GM18858 (cell line): ENCODE measurements around the gene PHF21A.
"Not testable (repeated sequence)": the region's sequence is repeated elsewhere in the genome, so short reads cannot be mapped to it uniquely, and the experiment has no call there.

Experiments
- ATAC-seq: cut with Tn5 transposase; IDR thresholded peaks from one replicate; pipeline ENCODE4 v1.9.1; 2021; ENCODE audit not compliant: unreplicated experiment

PHF21A gene

DNA sequence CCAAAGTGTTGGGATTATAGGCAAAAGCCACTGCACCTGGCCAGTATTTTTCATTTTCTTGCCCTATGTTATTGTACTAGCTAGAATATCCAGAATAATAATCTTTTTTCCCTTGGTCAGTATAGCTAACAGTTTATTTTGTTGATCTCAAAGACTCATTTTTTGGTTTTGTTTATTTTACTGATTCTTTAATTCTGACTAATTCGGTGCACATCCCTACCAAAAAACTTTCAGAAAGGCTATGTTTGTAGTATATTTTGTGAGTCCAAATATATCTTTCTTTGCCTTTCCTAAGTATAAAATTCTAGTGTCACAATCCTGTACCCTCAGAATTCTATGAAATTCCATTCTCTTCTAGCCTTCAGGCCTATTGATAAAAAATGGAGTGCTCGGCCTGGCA lies 84.3 kb downstream of the PHF21A start:
- no peak for ATAC-seq

- no peak for ATAC-seq
These were observed 85.2 kb downstream of the PHF21A start for GRCh38 chr11:46036009-46036408.

- ATAC-seq = no peak
These were observed 87.2 kb downstream of the PHF21A start for GRCh38 chr11:46034041-46034440.

DNA sequence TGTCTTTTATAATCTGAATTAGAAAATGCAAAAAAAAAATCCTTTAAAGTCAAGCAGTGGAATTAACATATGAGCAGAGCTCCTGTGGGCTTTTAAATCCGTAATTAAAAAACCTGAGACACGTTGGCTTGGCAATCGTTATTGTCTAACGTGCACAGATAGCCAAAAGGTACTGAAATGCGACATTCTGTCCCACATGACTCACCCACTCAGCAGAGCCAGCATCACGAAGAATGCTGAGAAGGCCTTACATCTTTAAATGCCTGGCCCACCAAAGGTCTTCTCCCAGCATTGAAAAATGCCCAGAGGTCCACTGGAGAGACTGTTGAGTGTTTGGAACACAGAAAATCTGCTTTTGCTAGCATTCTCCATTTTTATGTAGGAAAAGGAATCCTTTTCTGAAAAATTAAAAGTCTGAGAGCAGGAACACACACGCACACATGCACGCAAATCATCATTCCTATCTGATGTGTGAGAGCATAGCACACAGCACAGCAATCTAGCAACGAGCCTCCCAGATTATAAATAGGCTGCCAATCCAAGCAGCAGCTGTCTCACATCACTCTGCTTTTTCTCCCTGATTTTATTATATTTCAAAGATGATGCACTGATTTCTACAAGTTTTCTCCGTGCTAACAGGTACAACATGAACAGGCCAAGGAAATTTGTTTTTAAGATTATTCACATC lies 94.5 kb downstream of the PHF21A start:
- ATAC-seq = no peak

DNA sequence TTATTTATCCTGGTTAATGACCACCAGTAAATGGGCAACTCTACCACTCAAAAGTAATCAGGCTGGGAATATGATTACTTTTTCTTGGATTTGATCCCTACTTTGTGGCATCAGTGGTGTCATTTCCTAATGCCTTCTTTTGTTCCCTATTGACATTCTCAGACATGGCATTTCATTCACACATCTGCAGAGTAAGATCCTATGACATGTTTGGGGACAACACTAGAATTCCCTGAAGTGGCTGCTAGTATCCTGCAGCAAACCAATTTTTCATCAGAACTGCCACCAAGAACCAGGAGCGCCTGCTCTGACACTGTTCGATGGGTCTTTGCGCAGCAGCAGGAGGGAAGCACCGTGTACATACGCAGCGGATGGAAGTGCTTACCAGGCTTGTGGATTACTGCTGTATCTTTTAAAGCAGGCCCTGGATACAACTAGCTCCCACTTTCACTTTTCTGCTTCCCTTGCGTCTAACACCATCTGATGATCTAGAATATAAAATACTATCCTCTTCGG lies 101.1 kb downstream of the PHF21A start:
- no peak for ATAC-seq

- ATAC-seq = no peak
These were observed 102.6 kb downstream of the PHF21A start for GRCh38 chr11:46018651-46019050.

DNA sequence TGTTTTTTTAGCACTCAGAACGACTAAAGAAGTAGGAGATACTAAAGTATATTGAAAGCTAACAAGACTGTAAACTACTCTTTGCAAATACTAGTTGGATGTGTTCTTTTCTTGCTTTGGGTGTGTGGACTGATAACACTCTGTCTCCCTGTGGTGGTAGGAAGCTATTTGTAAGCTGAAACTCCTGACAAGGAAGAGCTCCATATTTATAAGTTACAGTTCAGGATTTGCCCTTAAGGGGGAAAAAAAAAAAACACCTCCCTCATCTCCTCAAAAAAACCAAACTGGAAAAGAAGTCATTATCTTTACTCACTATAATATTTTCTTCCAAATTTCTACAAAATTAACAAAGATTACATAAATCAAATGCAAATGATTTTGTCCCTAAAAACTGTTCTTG lies 103.9 kb downstream of the PHF21A start:
- ATAC-seq = no peak

- ATAC-seq = no peak
These were observed 105.3 kb downstream of the PHF21A start for GRCh38 chr11:46015941-46016340.

DNA sequence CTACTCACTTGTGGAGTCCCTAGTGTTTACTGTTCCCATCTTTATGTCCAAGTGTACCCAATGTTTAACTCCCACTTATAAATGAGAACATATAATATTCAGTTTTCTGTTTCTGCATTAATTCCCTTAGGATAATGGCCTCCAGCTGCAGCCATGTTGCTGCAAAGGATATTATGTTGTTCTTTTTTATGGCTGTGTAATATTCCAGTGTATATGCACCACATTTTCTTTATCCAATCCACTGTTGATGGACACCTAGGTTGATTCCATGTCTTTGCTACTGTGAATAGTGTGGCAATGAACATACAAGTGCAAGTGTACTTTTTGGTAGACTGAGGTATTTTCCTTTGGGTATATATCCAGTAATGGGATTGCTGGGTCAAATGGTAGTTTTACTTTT lies 107.1 kb downstream of the PHF21A start:
- ATAC-seq = not testable (repeated sequence)

DNA sequence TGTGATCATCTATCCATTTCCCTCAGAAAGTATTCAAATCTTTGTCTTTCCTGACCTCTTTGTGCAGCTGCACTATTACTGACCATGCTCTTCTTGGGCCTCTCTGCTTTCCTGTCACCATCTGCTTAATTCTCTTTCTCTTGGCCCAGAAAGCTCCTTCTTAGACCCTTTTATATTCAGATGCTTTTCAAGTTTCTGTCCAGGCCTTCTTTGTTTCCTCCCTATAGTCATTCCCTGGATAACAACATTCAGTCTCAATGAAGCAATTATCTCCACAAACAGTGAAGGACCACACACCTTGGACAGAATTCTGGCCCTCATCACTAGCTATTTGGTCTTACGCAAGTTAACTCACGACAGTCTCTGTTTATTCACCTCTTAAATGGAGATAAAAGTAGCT lies 109.1 kb downstream of the PHF21A start:
- ATAC-seq = no peak

DNA sequence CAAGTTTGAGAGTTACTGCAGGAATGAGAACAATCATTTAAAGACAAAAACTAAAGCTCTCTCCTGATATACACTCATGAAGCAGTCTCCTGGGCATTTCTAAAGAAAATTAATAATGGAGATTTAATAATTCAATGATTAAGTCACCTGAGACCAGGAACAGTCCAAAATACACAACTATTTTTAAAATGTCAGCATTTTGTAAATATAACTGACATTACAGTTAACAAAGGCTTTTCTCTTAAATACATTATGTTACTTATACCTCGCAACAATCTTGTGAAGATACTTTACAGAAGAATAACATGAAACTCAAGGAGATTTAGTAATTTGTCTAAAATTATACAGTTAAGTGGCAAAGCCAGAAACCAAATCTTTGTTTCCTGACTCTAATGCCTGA lies 111.2 kb downstream of the PHF21A start:
- no peak for ATAC-seq

- ATAC-seq = no peak
These were observed 111.6 kb downstream of the PHF21A start for GRCh38 chr11:46009647-46010046.

DNA sequence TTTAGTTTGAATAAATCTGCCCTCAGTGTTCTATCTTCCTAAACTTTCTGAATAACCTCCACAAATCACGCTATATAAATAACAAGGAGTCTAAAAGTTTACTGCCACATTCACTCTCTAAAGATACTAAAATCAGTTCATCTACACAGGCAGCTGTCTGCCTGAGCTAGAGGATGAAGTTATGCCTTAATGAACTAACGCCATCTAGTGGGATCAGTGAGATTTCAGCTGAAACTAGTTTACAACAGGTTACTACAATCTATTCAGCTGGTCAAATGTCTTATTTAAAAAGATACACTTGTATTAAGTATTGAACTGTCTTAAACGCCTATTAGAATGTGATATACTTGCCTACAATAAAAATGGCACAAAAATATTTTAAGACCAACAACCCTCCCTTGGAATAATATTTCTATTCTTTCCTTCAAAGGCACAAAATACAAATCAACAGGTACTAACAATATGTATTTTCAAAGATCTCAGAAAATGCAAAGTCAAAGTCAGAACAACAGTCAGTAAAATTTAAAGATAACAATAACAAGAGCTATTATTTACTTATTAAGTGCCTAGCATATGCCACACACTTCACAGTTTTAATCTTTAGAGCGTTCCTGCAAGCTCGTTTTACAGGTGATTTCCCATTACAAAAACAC lies 114.7 kb downstream of the PHF21A start:
- no peak for ATAC-seq

GRCh38 chr11:46003572-46003971 lies 117.7 kb downstream of the PHF21A start:
- ATAC-seq = no peak

- no peak for ATAC-seq
These were observed 119.1 kb downstream of the PHF21A start for GRCh38 chr11:46002189-46002588.

GRCh38 chr11:46001448-46001914 lies 119.8 kb downstream of the PHF21A start:
- ATAC-seq = no peak

DNA sequence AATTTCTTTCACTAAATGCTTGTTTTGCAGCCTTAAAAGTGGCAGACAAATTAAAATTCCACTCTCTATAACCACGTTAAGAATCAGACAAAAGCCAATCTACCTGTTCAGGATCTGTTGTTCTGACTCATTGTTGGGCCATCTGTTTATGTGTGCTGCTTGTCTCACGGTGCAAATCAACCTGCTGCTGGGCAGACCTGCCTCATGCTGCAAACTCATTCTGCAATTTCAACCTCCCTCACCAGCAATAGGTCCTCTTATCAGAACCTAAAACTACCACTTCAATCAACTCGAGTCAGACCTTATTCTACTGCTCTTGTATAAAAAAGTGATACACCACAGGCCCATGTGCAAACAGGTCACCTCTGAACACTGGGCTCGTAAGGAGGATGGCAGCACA lies 123.7 kb downstream of the PHF21A start:
- no peak for ATAC-seq

- ATAC-seq = no peak
These were observed 125.9 kb downstream of the PHF21A start for GRCh38 chr11:45995342-45995734.

- no peak for ATAC-seq
These were observed 126.6 kb downstream of the PHF21A start for GRCh38 chr11:45994371-45995341.

DNA sequence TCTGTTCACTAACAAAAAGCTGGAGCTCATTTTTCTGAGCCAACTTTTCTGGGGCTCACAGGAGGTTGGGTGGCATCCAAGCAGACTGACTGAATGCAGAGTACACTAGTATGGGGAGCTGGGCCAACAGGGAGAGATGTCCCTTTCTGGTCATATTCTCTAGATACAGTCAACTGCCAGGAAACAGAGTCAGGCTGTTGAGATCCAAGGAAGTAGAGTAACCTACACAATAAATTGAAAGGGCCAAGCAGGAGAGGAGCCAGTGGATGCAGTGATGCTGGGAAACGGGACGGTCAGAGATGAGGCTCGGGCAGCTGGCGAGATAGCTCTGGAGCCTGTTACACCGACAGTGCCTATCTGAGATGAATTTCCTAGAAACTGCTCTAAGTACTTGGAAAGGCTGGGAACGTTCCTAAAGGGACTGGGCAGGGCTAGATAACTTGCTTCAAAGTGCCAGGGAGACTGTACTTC lies 127.7 kb downstream of the PHF21A start:
- no peak for ATAC-seq

GRCh38 chr11:45988921-45989320 lies 132.3 kb downstream of the PHF21A start:
- ATAC-seq = no peak
